Lower leg skin (tissue), 4 donors: ENCODE data around the gene CLEC2L. TPM values are rescaled to one million over a fixed set of nuclear protein-coding genes. Genes with fewer than 3 reads are reported as not detected.
"Not testable (repeated sequence)": the region's sequence is repeated elsewhere in the genome, so short reads cannot be mapped to it uniquely, and the experiment has no call there.

Experiments used
- DNase-seq, 2 donors: peaks; one replicate each; pipeline ENCODE4 v3.0.0-alpha.2; 2019; ENCODE audit warnings: low spot score in 2 of 2
- H3K4me3 ChIP-seq: fragments of 200-600 bp; sonication (generic); 2 replicates; pipeline ENCODE4 v1.5.1; 2017; ENCODE audit warnings: mild to moderate bottlenecking, low read depth; ENCODE audit not compliant: poor library complexity, severe bottlenecking
- CTCF ChIP-seq, 3 donors: fragments of 450-650 bp; IDR thresholded peaks; one replicate each; pipeline ENCODE4 v1.5.1; 2016; ENCODE audit warnings: antibody characterized with exemption in 3 of 3, mild to moderate bottlenecking in 3 of 3, moderate library complexity in 2 of 3
- POLR2A ChIP-seq, 2 donors: fragments of 450-650 bp; IDR thresholded peaks; one replicate each; pipeline ENCODE4 v1.6.1; 2016 to 2017; ENCODE audit warnings: antibody characterized with exemption in 2 of 2, mild to moderate bottlenecking in 1 of 2, moderate library complexity in 1 of 2
- WGBS, 2 donors: methylation state at CpG; one replicate each; pipeline ENCODE4 v1.1.5; 2018; 5-methylcytosine and 5-hydroxymethylcytosine counted together
- intact Hi-C: fragments of 100-400 bp; cut with DNase I; formaldehyde crosslinking; loops from one replicate; pipeline ENCODE4 v1.15.0; 2023; ENCODE audit warnings: low total_unique reads
- total RNA-seq, 4 donors: library from RNA; depleted of rRNA; stranded (reverse); fragments of >200 nt; gene quantifications; one replicate each; pipeline ENCODE4 v1.1.0, GENCODE V29; 2016

CLEC2L gene
- total RNA-seq, 4 donors from 2014 or later, result not detected

- DNase-seq, result no peak
- intact Hi-C loops, result no loop called here
- H3K4me3 ChIP-seq, result no peak overlapping the region
- 89 to 90% methylated on average over 11 of the region's 11 CpGs for WGBS, 2 donors
- TF ChIP-seq CTCF (IDR thresholded peaks at IDR 0.05) (no peak), POLR2A (IDR thresholded peaks at IDR 0.05) (no peak)
Measured at GRCh38 chr7:139544645-139545044, 21.2 kb downstream of the CLEC2L start.

GRCh38 chr7:139548302-139549028 is 25.0 kb downstream of the CLEC2L start:
- intact Hi-C loops, result no loop called here
- no peak for DNase-seq
- TF ChIP-seq CTCF (IDR thresholded peaks at IDR 0.05) (no peak), POLR2A (IDR thresholded peaks at IDR 0.05) (no peak)

GRCh38 chr7:139553991-139554700 is 30.7 kb downstream of the CLEC2L start:
- DNase-seq, H3K4me3 ChIP-seq, intact Hi-C loops: not testable (repeated sequence)
- WGBS, 2 donors, result 90 to 94% methylated on average over 8 of the region's 8 CpGs

More at GRCh38 chr7:139548302-139549028, 25.0 kb downstream of the CLEC2L start:
- no peak overlapping the region for H3K4me3 ChIP-seq
- 78 to 82% methylated on average over 5 of the region's 5 CpGs for WGBS, 2 donors

- no peak for DNase-seq
- 63 to 73% methylated on average over 8 of the region's 8 CpGs for WGBS, 2 donors
- intact Hi-C loops, result no loop called here
- no peak overlapping the region for H3K4me3 ChIP-seq
- no peak for TF ChIP-seq CTCF (IDR thresholded peaks at IDR 0.05)
- TF ChIP-seq POLR2A (IDR thresholded peaks at IDR 0.05), result no peak
Measured at GRCh38 chr7:139557857-139558581, 34.5 kb downstream of the CLEC2L start.

- no peak overlapping the region for H3K4me3 ChIP-seq
- intact Hi-C loops, result no loop called here
- DNase-seq, result peak in 1 of 2 donors; percentile 71
- TF ChIP-seq POLR2A (IDR thresholded peaks at IDR 0.05) (no peak), CTCF (IDR thresholded peaks at IDR 0.05) (no peak)
- 81 to 88% methylated on average over 18 of the region's 18 CpGs for WGBS, 2 donors
Measured at GRCh38 chr7:139559364-139560105, 36.0 kb downstream of the CLEC2L start.
